Tibial artery (tissue), 4 donors: ENCODE measurements around the gene MRPL18.
A peak's percentile ranks its signal among the peaks of the same experiment; 100 is the strongest.
"Not testable (repeated sequence)": the region's sequence is repeated elsewhere in the genome, so short reads cannot be mapped to it uniquely, and the experiment has no call there.

ENCODE experiments used
- DNase-seq, 2 donors: peaks; one replicate each; pipeline ENCODE4 v3.0.0-alpha.2; 2019
- H3K27ac ChIP-seq, 2 donors: fragments of 200-600 bp; sonication (generic) in 1 of 2; 1 replicate in 1 of 2; 2 replicates in 1 of 2; pipeline ENCODE4 v1.5.1; 2018 to 2019; ENCODE audit warnings: mild to moderate bottlenecking in 1 of 2
- H3K27me3 ChIP-seq, 2 donors: fragments of 200-600 bp; sonication (generic) in 1 of 2; one replicate each; pipeline versions ENCODE4 v1.5.1 to v1.6.0; 2016 to 2019
- H3K36me3 ChIP-seq, 3 donors: fragments of 200-600 bp; sonication (generic) in 2 of 3; one replicate each; pipeline ENCODE4 v1.5.1; 2016 to 2019; ENCODE audit warnings: mild to moderate bottlenecking in 2 of 3
- H3K4me1 ChIP-seq, 4 donors: fragments of 200-600 bp; sonication (generic) in 2 of 4; 1 replicate in 3 of 4; 2 replicates in 1 of 4; pipeline ENCODE4 v1.5.1; 2016 to 2019
- H3K4me3 ChIP-seq, 2 donors: fragments of 200-600 bp; sonication (generic) in 1 of 2; 1 replicate in 1 of 2; 2 replicates in 1 of 2; pipeline ENCODE4 v1.5.1; 2018 to 2019; ENCODE audit warnings: mild to moderate bottlenecking in 2 of 2
- H3K9me3 ChIP-seq, 3 donors: fragments of 200-600 bp; sonication (generic) in 1 of 3; one replicate each; pipeline ENCODE4 v1.5.1; 2016 to 2019
- intact Hi-C: fragments of 100-400 bp; cut with DNase I; formaldehyde crosslinking; loops from one replicate; pipeline ENCODE4 v1.15.0; 2023; ENCODE audit warnings: low total_unique reads
- TF ChIP-seq, protein P1 (sequence below), 2 experiments: fragments of 200-600 bp in 1 of 2; fragments of 450-650 bp in 1 of 2; IDR thresholded peaks; one replicate each; pipeline ENCODE4 v1.5.1; 2017 to 2019; ENCODE audit warnings: antibody characterized with exemption in 2 of 2, mild to moderate bottlenecking in 1 of 2, moderate library complexity in 1 of 2

The MRPL18 gene

DNA sequence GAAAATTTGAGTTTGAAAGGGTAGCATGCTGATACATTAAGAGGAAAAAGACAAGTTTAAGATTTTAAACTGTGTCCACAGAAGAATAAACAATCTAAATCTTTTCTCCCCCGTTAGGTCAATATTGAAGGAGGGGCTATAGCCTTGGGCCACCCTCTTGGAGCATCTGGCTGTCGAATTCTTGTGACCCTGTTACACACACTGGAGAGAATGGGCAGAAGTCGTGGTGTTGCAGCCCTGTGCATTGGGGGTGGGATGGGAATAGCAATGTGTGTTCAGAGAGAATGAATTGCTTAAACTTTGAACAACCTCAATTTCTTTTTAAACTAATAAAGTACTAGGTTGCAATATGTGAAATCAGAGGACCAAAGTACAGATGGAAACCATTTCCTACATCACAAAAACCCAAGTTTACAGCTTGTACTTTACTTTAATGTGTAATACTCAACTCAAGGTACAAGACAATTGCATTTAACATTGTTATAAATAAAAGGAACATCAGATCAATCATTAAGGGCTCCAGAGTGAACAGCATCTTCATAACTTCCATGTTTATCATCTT lies 11.6 kb upstream of the MRPL18 start:
- Histone ChIP-seq H3K36me3 (peaks cover 61 to 93% (median 68%) of the 10 kb centered on the region in 3 donors), H3K27me3 (no peaks in the 10 kb centered on the region), H3K9me3 (no peaks in the 10 kb centered on the region), H3K4me1 (peaks cover 0 to 8% (median 2%) of the 10 kb centered on the region in 4 donors), H3K27ac (no peak overlapping the region), H3K4me3 (no peak overlapping the region)
- intact Hi-C loops, result no loop called here
- TF ChIP-seq, protein P1, sequence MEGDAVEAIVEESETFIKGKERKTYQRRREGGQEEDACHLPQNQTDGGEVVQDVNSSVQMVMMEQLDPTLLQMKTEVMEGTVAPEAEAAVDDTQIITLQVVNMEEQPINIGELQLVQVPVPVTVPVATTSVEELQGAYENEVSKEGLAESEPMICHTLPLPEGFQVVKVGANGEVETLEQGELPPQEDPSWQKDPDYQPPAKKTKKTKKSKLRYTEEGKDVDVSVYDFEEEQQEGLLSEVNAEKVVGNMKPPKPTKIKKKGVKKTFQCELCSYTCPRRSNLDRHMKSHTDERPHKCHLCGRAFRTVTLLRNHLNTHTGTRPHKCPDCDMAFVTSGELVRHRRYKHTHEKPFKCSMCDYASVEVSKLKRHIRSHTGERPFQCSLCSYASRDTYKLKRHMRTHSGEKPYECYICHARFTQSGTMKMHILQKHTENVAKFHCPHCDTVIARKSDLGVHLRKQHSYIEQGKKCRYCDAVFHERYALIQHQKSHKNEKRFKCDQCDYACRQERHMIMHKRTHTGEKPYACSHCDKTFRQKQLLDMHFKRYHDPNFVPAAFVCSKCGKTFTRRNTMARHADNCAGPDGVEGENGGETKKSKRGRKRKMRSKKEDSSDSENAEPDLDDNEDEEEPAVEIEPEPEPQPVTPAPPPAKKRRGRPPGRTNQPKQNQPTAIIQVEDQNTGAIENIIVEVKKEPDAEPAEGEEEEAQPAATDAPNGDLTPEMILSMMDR (IDR thresholded peaks at IDR 0.05), result no peak
- no peak for DNase-seq

GRCh38 chr6:159788276-159788675 lies 2.0 kb upstream of the MRPL18 start:
- Histone ChIP-seq H3K27me3 (no peaks in the 10 kb centered on the region), H3K36me3 (peaks cover 41 to 50% (median 42%) of the 10 kb centered on the region in 3 donors), H3K27ac (peak overlapping the region; percentile 96 to 98), H3K4me1 (peaks cover 0 to 68% (median 42%) of the 10 kb centered on the region in 4 donors), H3K4me3 (peak overlapping the region; percentile 80 to 92), H3K9me3 (no peaks in the 10 kb centered on the region)
- TF ChIP-seq, protein P1 (IDR thresholded peaks at IDR 0.05), result no peak
- DNase-seq, result no peak
- intact Hi-C loops, result loop anchor here (2.0 kb wide), 1 partner anchor 61 kb away; the partner anchor contains the start of gene WTAP

DNA sequence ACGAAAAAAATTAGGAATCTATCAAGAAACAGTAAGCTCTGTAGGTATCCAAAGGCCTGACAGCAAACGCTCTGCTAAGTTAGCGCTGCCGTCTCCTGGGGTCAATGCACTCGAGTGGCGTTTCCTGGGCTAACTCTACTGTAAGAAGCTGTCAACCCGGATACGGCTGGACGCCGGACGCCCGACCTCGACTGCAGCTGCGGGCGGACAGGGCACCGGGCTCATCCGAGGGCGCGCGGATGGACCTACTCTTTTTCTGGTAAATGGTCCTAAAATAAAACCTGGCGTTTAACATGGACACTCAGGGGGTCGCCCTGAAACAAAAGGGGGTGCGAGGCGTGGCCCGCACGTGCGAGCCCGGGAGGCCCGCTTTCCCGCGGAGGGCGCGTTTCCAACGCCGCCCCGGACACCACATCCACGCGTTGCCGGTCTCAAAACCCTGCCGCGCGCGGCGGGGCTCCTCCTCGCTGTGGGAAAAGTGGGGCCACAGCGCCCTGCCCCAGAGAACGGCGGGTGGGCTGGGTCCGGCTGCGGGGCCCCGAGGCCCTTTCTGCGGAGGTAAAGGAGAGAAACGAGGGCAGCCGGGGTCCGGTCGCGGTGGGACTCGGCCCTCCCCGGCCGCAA lies 1.4 kb upstream of the MRPL18 start:
- peak overlapping the region; percentile 80 to 92 for H3K4me3 ChIP-seq
- peaks cover 0 to 69% (median 44%) of the 10 kb centered on the region in 4 donors for H3K4me1 ChIP-seq
- intact Hi-C loops, result loop anchor here (2.0 kb wide), 1 partner anchor 62 kb away; the partner anchor contains the start of gene WTAP
- TF ChIP-seq, protein P1 (IDR thresholded peaks at IDR 0.05), result no peak
- peak; percentile 49 to 75 for DNase-seq
- H3K36me3 ChIP-seq, result peaks cover 36 to 48% (median 40%) of the 10 kb centered on the region in 3 donors
- no peaks in the 10 kb centered on the region for H3K27me3 ChIP-seq
- peak overlapping the region; percentile 96 to 98 for H3K27ac ChIP-seq
- H3K9me3 ChIP-seq, result no peaks in the 10 kb centered on the region

DNA sequence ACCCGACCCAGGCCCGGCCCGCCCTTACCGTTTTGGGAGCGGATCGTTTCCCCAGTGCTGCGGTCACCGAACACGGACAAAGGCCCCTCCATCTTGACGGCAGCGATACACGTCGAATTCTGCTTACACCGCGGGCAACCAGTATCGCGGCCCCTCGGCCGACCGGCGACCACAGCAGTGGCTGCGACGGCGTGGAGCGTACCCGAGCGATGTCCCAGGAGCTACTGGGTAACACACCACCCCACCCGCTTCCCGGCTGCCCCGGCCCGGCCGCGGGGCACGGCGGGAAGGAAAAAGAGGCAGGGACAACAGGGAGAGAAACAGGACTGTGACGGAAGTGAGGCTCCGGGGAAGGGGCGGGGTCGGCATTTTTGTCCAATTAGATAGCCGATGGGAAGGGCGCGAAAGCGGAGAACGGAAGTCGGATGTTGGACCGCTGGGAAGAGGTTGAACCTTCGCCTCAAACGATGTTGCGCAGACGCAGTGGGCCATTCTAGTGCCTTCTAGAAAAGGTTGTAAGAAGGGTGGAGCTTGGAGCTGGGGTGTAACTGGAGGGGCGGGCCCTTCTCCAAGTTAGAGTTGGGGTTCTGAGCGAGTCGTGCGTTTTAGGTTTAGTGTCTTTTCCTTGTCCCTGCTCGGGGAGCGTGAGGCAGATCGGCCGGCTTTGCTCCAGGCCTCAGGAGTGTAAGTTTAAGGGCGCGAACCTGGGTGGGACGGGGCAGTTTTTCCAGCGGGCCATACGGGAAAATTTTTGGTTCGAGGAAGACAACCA lies 704 bp upstream of the MRPL18 start, which contains the start of gene TCP1:
Gene TCP1 (minus strand): TSS at position 226 of the 772 bp plus-strand sequence. CDS start 134 bp downstream, at position 92.
- peak within 1 kb of the TSS; percentile 96 to 98 for H3K27ac ChIP-seq
- peak; percentile 100 for DNase-seq
- TF ChIP-seq, protein P1 (IDR thresholded peaks at IDR 0.05), result no peak
- intact Hi-C loops, result loop anchor here (2.0 to 5.0 kb wide), 4 partner anchors 43 to 178 kb away; partner anchors contain the start of genes IGF2R, SOD2 and WTAP
- H3K4me3 ChIP-seq, result peak within 1 kb of the TSS; percentile 80 to 92
- H3K27me3 ChIP-seq, result no peaks in the 10 kb centered on the region
- peaks cover 0 to 72% (median 47%) of the 10 kb centered on the region in 4 donors for H3K4me1 ChIP-seq
- H3K36me3 ChIP-seq, result peaks cover 29 to 48% (median 33%) of the 10 kb centered on the region in 3 donors
- no peaks in the 10 kb centered on the region for H3K9me3 ChIP-seq

DNA sequence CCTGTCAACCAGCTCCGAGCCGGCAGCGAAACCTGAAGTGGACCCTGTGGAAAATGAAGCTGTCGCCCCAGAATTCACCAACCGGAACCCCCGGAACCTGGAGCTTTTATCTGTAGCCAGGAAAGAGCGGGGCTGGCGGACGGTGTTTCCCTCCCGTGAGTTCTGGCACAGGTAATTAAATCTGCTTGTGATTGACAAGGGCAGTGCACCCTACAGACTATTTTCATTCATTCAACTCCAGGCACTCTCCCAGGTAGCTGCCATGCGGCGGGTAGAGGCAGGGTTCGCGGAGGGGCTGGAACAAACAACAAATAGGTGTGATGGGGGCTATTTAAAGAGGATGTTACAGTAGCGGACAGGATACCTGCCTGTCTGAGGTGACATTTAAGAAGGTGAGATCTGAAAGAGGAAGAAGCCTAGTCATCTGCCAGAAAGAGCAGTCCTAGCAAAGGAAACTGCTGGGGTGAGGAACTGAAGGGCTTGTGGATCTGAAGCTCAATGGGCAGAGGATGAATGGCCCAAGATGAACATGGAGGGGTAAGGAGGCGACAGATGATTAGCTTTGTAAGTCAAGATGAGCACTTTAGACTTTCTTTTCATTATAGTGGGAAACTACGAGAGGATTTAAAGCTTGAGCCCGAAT lies 810 bp downstream of the MRPL18 start:
- TF ChIP-seq, protein P1 (IDR thresholded peaks at IDR 0.05), result no peak
- H3K4me1 ChIP-seq, result peaks cover 0 to 63% (median 45%) of the 10 kb centered on the region in 4 donors
- peaks cover 14 to 42% (median 19%) of the 10 kb centered on the region in 3 donors for H3K36me3 ChIP-seq
- no peaks in the 10 kb centered on the region for H3K27me3 ChIP-seq
- intact Hi-C loops, result loop anchor here (2.0 to 5.0 kb wide), 3 partner anchors 41 to 176 kb away; partner anchors contain the start of genes IGF2R and SOD2
- DNase-seq, result no peak
- peak overlapping the region; percentile 96 to 98 for H3K27ac ChIP-seq
- H3K4me3 ChIP-seq, result peak overlapping the region; percentile 80 to 92
- no peaks in the 10 kb centered on the region for H3K9me3 ChIP-seq

GRCh38 chr6:159794976-159795375 lies 4.7 kb downstream of the MRPL18 start:
- Histone ChIP-seq H3K36me3 (peaks cover 12 to 69% (median 45%) of the 10 kb centered on the region in 3 donors), H3K4me1 (peaks cover 0 to 40% (median 27%) of the 10 kb centered on the region in 4 donors)
- not testable (repeated sequence) for DNase-seq, H3K4me3 ChIP-seq, H3K9me3 ChIP-seq, H3K27ac ChIP-seq, H3K27me3 ChIP-seq
- intact Hi-C loops, result loop anchor here (5.0 kb wide), 3 partner anchors 37 to 172 kb away; partner anchors contain the start of gene IGF2R
